Measurements from ENCODE around the gene SGSH. TPM values are rescaled to one million over a fixed set of nuclear protein-coding genes. Genes with fewer than 3 reads are reported as not detected.

SGSH gene
- polyA plus RNA-seq, 3 donors, result 19.8 to 21.9 (median 21.3) TPM

- H3K27ac ChIP-seq (ENCODE audit: low read depth, low read length), result no peak overlapping the region
- WGBS, 3 donors, result 84 to 88% (median 85%) methylated on average over 16 to 17 of the region's 17 CpGs
Measured at GRCh38 chr17:80236911-80237310, 16.8 kb upstream of the SGSH start.

- no peak overlapping the region for H3K27ac ChIP-seq (ENCODE audit: low read depth, low read length)
- WGBS, 3 donors, result 95 to 99% (median 95%) methylated on average over 3 of the region's 3 CpGs
Measured at GRCh38 chr17:80233202-80233601, 13.1 kb upstream of the SGSH start.

- no peak overlapping the region for H3K27ac ChIP-seq (ENCODE audit: low read depth, low read length)
- WGBS, 3 donors, result 97 to 98% (median 97%) methylated on average over 1 of the region's 1 CpG
Measured at GRCh38 chr17:80232438-80232837, 12.3 kb upstream of the SGSH start.

GRCh38 chr17:80229011-80229410 lies 8.9 kb upstream of the SGSH start:
- WGBS, 3 donors, result 86 to 90% (median 88%) methylated on average over 4 of the region's 4 CpGs
- no peak overlapping the region for H3K27ac ChIP-seq (ENCODE audit: low read depth, low read length)

GRCh38 chr17:80228477-80228876 lies 8.3 kb upstream of the SGSH start:
- no peak overlapping the region for H3K27ac ChIP-seq (ENCODE audit: low read depth, low read length)
- WGBS, 3 donors, result 89 to 94% (median 90%) methylated on average over 14 of the region's 14 CpGs

- 89 to 95% (median 93%) methylated on average over 11 of the region's 11 CpGs for WGBS, 3 donors
- H3K27ac ChIP-seq (ENCODE audit: low read depth, low read length), result no peak overlapping the region
Measured at GRCh38 chr17:80227666-80228065, 7.5 kb upstream of the SGSH start.

- 94 to 96% (median 94%) methylated on average over 4 of the region's 4 CpGs for WGBS, 3 donors
Measured at GRCh38 chr17:80227156-80227555, 7.0 kb upstream of the SGSH start.

DNA sequence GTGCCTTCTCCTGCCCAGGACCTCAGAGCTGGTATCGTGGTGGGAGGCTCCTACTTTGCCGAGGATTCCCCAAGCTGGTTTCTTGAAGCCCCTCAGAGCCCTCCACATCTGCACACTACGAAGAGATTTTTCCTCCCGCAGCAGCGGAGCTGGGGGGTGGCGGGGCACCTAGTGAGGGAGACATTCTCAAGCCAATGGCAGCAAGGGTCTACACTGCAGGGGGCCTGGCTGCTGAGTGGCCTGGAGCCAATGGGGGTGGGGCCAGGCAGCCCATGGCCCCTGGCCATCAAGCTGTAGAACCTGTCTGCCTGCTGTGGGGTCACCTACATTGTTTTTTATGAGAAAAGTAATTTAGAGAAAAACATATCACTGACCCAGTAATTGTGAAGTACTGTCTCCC lies 5.1 kb upstream of the SGSH start:
- H3K27ac ChIP-seq (ENCODE audit: low read depth, low read length), result no peak overlapping the region
- WGBS, 3 donors, result 84 to 96% (median 95%) methylated on average over 6 of the region's 6 CpGs

More at GRCh38 chr17:80227156-80227555, 7.0 kb upstream of the SGSH start:
- no peak overlapping the region for H3K27ac ChIP-seq (ENCODE audit: low read depth, low read length)

DNA sequence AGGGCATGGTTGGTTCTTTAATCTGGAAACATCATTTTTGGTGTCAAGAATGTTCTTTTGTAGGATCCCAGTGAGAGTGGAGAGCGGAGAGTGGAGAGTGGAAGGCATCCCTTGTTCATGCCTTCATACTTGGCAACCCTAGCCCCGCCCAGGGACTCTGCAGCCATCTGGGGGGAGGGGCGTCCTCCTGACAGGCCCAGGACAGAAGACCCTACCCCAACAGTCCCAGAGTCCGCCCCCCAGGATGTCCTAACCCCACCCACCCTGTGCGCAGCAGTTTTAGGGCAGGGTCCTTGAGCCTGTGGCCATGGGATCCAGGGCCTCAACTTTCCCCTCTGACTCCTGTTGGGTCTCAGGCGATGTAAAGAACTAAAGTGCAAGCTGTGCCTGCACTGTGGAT lies 4.5 kb upstream of the SGSH start:
- no peak overlapping the region for H3K27ac ChIP-seq (ENCODE audit: low read depth, low read length)
- 88 to 91% (median 89%) methylated on average over 6 of the region's 6 CpGs for WGBS, 3 donors

DNA sequence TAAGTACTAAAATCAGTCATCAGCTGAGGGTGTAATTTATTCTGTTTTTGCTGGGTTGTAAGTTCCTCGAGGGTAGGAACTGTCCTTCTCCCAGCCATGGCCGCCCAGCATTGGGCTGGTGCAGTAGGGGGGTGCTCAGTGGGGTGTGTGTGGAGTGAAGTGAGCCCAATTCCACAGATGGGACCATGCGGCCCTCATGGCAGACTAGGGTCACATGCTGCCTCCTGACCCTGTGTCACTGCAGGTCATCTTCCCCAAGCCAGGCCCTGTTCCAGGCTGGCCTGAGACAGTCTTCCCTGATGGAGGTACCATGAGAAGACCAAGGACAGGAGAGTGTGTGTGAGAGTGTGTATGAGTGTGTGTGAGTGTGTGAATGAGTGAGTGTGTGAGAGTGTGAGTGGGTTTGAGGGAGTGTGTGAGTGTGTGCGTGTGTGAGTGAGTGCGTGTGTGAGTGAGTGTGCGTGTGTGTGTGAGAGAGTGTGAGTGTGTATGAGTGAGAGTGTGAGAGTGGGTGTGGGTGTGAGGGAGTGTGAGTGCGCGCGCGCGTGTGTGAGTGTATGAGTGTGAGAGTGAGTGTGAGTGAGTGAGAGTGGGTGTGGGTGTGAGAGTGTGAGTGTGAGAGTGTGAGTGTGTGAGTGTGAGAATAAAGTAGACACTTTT lies 3.8 kb upstream of the SGSH start:
- no peak overlapping the region for H3K27ac ChIP-seq (ENCODE audit: low read depth, low read length)
- WGBS, 3 donors, result 86 to 99% (median 89%) methylated on average over 11 of the region's 11 CpGs

DNA sequence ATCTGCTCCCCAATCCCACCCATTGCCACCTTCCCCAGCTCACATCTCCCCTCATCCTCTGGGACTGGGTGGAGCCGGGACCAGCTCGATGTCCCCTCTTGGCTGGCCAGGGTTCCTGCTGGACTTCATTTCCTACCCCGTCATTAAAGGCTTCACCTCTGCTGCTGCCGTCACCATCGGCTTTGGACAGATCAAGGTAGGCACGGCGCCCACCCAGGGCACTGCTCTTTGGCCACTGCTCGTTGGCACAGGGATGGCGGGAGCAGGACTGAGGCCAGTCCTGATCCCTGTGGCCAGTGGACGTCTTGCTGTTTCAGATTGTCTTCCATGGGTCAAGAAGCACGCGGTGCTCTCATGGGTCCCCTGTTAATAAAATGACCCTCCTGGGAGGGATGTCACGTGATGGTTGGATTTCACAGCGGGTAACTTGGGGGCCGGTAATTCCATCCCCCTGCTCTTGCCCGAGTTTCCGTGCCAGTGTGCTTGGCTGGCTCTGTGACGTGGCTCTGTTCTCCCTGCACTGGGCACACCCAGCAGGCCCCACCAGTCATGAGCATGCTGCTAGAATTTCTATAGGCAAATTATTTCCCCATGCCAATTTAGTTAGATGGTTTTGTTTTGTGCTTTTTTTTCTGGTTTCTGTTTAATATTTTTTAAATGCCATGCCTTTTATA lies 3.1 kb upstream of the SGSH start:
- no peak overlapping the region for H3K27ac ChIP-seq (ENCODE audit: low read depth, low read length)
- 87 to 92% (median 89%) methylated on average over 18 of the region's 18 CpGs for WGBS, 3 donors

GRCh38 chr17:80222376-80223141 lies 2.4 kb upstream of the SGSH start:
- H3K27ac ChIP-seq (ENCODE audit: low read depth, low read length), result no peak overlapping the region
- WGBS, 3 donors, result 87 to 92% (median 91%) methylated on average over 17 to 18 of the region's 18 CpGs

DNA sequence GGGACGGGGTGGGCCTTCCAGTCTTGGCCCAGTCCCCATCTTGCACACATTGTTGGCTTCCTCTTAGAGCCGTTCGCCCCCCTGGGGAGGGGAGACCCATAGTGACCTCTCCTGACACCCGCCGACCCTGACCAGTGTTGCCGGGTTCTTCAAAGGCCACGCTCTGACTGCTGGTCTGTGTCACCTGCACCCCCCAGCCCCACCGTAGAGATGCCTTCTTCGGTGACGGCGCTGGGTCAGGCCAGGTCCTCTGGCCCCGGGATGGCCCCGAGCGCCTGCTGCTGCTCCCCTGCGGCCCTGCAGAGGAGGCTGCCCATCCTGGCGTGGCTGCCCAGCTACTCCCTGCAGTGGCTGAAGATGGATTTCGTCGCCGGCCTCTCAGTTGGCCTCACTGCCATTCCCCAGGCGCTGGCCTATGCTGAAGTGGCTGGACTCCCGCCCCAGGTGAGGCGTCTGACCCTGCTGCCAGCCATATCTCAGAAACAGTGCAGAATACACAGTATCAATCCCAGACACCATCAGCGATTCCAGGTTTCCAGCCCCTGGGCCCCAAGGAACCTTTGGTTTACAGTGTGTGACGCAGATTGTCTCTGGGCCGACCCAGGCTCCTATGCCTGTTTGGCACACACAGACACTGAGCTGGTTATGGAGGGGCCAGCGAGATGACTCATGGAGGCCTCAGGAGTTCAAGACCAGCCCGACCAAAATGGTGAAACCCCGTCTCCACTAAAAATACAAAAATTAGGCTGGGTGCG lies 1.4 kb upstream of the SGSH start:
- no peak overlapping the region for H3K27ac ChIP-seq (ENCODE audit: low read depth, low read length)
- 80 to 84% (median 82%) methylated on average over 28 to 29 of the region's 29 CpGs for WGBS, 3 donors

DNA sequence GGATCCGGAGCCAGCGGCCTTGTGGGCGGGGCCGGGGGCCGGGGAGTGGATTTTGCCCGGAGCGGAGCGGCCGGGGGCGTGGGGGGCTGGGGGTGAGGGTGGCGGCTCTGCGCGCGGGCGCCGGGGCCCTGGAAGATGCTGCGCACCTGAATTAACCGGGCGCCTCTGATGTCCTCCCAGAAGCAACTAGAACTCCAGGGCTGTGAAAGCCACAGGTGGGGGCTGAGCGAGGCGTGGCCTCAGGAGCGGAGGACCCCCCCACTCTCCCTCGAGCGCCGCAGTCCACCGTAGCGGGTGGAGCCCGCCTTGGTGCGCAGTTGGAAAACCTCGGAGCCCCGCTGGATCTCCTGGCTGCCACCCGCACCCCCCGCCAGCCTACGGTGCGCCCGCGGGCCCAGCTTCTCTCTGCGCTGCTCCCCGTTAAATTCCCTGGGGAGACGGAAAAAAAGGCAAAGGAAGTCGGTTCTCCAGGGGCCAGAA lies 643 bp upstream of the SGSH start:
- WGBS, 3 donors, result 7 to 13% (median 8%) methylated on average over 38 to 41 of the region's 41 CpGs
- H3K27ac ChIP-seq (ENCODE audit: low read depth, low read length), result no peak overlapping the region

GRCh38 chr17:80219763-80220053 lies 425 bp downstream of the SGSH start:
- 0 to 4% (median 2%) methylated on average over 4 to 5 of the region's 5 CpGs for WGBS, 3 donors
- H3K27ac ChIP-seq (ENCODE audit: low read depth, low read length), result peak overlapping the region; percentile 13

- WGBS, 3 donors, result 22 to 28% (median 24%) methylated on average over 15 of the region's 15 CpGs
- no peak overlapping the region for H3K27ac ChIP-seq (ENCODE audit: low read depth, low read length)
Measured at GRCh38 chr17:80219013-80219762, 945 bp downstream of the SGSH start.

- no peak overlapping the region for H3K27ac ChIP-seq (ENCODE audit: low read depth, low read length)
Measured at GRCh38 chr17:80218391-80218790, 1.7 kb downstream of the SGSH start.

DNA sequence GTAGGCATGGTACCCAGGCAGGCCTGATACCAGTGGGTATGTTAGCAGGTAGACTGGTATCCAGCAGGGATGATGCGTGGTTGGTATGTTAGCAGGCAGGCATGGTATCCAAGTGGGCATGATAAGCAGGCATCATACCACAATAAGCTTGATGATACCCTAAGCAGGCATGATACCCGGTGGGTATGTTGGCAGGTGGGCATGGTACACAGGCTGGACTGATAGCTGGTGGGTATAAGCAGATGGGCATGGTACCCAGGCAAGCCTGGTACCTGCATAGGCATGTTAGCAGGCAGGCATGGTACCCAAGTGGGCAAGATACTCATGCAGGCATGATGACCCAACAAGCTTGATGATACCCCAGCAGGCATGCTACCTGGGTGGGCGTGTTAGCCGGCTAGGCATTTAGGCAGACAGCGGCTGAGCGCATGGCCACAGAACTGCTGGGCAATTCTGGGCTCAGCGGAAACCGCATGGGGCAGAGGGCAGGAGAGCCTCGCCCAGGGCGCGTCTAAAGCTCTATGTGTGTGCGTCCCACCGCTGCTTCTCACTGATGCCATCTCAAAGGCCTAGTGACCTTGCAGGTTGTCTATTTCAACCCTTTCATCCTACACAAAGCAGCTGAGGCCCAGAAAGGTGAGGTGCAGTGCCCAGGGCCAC lies 2.3 kb downstream of the SGSH start:
- no peak overlapping the region for H3K27ac ChIP-seq (ENCODE audit: low read depth, low read length)
- 93 to 98% (median 96%) methylated on average over 13 of the region's 13 CpGs for WGBS, 3 donors

More at GRCh38 chr17:80218391-80218790, 1.7 kb downstream of the SGSH start:
- 85 to 90% (median 88%) methylated on average over 7 of the region's 7 CpGs for WGBS, 3 donors

Measured in adipose tissue (tissue), 3 donors.